ENCODE results near the gene DCK. TPM values are rescaled to one million over a fixed set of nuclear protein-coding genes. Genes with fewer than 3 reads are reported as not detected.

The DCK gene
- total RNA-seq, 2 experiments from 2014 or later, result 74.2 to 77.3 TPM

DNA sequence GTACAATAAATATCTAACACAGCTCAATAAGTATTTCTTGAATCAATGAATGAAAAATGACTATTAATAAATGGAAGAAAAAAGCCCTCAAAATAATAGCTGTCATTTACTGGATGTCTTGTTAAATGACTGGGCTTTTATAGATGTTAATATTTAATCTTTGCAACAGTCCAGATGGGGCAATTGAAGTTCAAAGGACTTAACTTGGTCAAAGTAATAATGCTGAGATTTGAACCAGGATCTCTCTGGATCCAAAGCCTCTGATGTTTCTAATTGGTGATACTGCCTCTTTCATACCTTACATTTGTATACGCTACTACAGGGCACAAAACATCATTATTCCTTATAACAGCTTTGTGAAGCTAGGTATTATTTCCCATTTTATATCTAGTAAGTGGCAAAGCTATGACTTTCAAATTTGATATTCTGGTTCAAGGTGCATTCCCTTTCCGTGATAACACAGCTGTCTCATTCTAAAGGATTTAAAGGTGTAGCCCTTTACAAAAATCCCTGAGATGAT is 72.6 kb downstream of the DCK start:
- ATAC-seq, result no peak
- H3K4me1 Mint-ChIP-seq (ENCODE audit: low read depth), result no peaks in the 10 kb centered on the region
- H3K27me3 Mint-ChIP-seq (ENCODE audit: low read depth), result no peaks in the 10 kb centered on the region
- ChIA-PET CTCF (no interaction called here), POLR2A (no interaction called here)
- no peak for DNase-seq
- H3K4me3 Mint-ChIP-seq, result no peak overlapping the region
- no peak overlapping the region for H3K27ac Mint-ChIP-seq
- H3K9me3 Mint-ChIP-seq (ENCODE audit: insufficient read depth), result no peaks in the 10 kb centered on the region
- H3K36me3 Mint-ChIP-seq (ENCODE audit: low read depth), result no peaks in the 10 kb centered on the region

DNA sequence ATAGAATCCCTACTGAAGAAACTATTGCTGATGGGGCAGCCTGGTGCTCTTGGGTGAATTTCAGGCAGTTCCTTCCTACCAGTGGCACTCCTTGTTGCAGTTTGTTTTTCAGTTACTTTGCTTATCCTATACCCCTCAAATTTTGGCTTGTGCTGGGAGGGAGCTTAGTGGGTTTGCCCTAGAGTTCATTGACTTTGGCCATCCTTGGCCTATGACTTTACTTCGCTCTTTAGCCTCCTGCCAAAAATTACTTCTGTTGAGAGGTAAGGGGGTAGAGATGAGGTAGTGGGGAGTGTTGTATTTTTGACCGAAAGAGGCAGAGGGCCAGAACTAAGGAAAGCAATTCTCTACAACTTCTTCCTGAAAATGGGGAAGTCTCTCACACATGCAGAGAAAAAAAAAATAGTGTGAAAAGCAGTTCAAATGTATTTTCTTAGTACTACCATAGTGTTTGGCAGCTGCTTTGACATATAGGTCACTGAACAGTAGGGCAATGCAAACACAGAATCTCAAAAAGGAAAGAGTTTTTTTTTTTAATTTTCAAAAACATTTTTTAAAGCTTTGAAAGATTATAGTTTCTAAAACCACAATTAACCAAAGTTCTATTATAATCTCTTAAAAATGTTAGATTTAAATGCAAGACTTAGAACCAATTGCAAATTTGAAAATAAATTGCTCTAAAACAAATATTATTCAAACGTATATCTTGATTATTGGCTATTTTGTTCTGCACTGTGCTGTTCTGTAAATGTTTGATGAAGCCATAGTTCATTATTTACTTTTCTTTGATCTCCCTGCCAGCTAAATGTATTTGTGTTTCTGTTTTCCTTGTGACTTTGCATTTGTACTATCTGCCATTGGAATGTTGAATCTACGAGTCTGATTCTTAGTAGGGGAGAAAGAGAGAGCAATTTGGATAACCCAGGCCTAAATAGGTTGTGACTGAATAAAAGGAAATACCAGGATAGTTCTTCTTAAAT is 73.6 kb downstream of the DCK start:
- CTCF ChIA-PET, result no interaction called here
- no peaks in the 10 kb centered on the region for H3K27me3 Mint-ChIP-seq (ENCODE audit: low read depth)

DNA sequence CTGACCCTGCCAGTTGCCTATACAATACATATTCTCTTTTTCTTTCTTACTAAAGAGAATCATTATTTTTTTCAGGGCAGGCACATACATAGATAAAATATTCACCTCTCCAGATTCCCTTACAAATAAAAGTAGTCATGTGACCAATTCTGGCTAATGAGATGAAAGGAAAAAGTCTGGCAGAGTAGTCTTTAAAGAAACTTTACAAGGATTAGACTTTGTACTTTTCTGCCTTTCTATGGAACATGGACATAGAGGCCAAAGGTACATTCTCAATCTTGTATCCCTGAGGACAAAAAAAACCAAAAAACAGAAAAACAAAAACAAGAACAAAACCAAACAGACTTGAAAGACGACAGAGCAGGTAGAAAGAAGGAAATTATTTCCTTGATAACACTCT is 75.6 kb downstream of the DCK start:
- ATAC-seq (no peak), DNase-seq (no peak)
- Mint-ChIP-seq H3K4me1 (ENCODE audit: low read depth) (no peaks in the 10 kb centered on the region), H3K27ac (no peak overlapping the region), H3K36me3 (ENCODE audit: low read depth) (no peaks in the 10 kb centered on the region), H3K27me3 (ENCODE audit: low read depth) (peaks cover 3% of the 10 kb centered on the region), H3K9me3 (ENCODE audit: insufficient read depth) (no peaks in the 10 kb centered on the region), H3K4me3 (no peak overlapping the region)
- POLR2A ChIA-PET, result no interaction called here
- CTCF ChIA-PET, result no interaction called here

More for the DNA sequence above, 73.6 kb downstream of the DCK start:
- no peaks in the 10 kb centered on the region for H3K9me3 Mint-ChIP-seq (ENCODE audit: insufficient read depth)
- no peaks in the 10 kb centered on the region for H3K36me3 Mint-ChIP-seq (ENCODE audit: low read depth)
- POLR2A ChIA-PET, result no interaction called here
- no peak overlapping the region for H3K27ac Mint-ChIP-seq
- H3K4me1 Mint-ChIP-seq (ENCODE audit: low read depth), result no peaks in the 10 kb centered on the region
- DNase-seq, result no peak
- no peak for ATAC-seq
- H3K4me3 Mint-ChIP-seq, result no peak overlapping the region

DNA sequence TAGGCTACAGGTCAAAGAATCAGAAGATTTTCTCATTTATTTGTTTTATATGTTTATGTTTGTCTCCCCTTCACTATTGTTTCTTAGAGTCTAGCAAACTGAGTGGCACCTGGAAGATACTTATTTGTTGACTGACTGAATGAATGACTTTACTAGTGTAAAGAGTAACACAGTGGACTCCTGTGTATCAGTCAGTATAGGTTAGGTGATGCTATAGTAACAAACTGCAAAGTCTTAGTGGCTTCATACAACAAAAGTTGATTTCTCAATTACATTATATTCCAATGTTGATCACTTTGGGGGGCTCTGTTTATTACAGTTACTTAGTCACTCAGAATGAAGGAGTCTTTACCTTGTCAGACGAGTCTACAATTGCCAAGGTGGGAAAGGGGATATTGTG is 76.6 kb downstream of the DCK start:
- peaks cover 10% of the 10 kb centered on the region for H3K27me3 Mint-ChIP-seq (ENCODE audit: low read depth)
- H3K4me3 Mint-ChIP-seq, result no peak overlapping the region
- ATAC-seq (no peak), DNase-seq (no peak)
- no peaks in the 10 kb centered on the region for H3K4me1 Mint-ChIP-seq (ENCODE audit: low read depth)
- POLR2A ChIA-PET, result no interaction called here
- no peak overlapping the region for H3K27ac Mint-ChIP-seq
- no peaks in the 10 kb centered on the region for H3K9me3 Mint-ChIP-seq (ENCODE audit: insufficient read depth)
- no peaks in the 10 kb centered on the region for H3K36me3 Mint-ChIP-seq (ENCODE audit: low read depth)
- CTCF ChIA-PET, result no interaction called here

DNA sequence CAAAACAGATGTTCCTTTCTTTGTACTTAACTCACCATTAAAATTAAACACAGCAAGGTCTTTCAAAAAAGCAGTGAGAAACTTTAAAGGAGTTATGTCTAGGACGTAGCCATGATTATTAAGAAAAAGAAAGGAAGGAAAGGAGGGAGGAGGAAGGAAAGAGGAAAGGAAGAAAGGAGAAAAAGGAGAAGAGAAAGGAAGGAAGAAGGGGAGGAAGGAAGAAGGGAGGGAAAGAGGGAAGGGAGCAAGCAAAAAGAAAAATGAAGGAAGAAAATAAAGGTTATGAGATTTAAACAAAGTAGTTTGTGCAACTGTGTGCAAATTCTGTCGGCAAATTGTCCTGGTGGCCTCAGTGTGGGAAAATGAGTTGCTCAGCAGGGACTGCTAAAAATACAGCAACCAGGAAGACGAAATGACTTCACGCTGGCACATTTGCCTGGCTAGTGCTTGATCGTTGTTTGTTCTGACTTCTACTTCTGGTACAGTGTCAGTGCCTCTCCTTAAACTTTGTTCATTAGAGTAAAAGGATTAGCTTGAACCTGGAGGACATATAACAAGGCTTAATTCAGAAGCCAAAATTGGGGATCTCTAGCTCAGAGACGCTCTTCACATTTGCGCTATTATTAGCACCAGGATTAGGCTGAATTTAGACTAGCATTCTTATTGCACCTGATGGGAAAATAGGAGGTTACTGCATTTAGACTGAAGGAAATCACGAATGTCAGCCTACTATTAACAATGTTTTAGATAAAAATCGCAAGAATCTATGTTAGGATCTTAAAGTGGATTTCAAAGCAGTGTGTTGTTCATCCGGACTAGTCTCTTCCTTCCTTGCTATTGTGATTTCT is 81.2 kb downstream of the DCK start:
- Mint-ChIP-seq H3K27ac (no peak overlapping the region), H3K9me3 (ENCODE audit: insufficient read depth) (no peaks in the 10 kb centered on the region), H3K4me1 (ENCODE audit: low read depth) (no peaks in the 10 kb centered on the region), H3K36me3 (ENCODE audit: low read depth) (no peaks in the 10 kb centered on the region), H3K27me3 (ENCODE audit: low read depth) (peaks cover 13% of the 10 kb centered on the region), H3K4me3 (no peak overlapping the region)
- DNase-seq (no peak), ATAC-seq (no peak)
- CTCF ChIA-PET, result no interaction called here
- POLR2A ChIA-PET, result no interaction called here

Other genes with a start within 250 kb of the DCK start
- 10 to 100 TPM; 67.9 to 69.2 TPM for gene GRSF1, start 153.8 kb upstream of the DCK start, total RNA-seq
- gene MOB1B, start 91.3 kb upstream of the DCK start, total RNA-seq, result 10 to 100 TPM; 15.3 to 16.4 TPM